Sigmoid colon (tissue), 4 donors: ENCODE data around the gene PDE1C.

ENCODE experiments used
- EP300 ChIP-seq, 4 donors: sonication (generic); formaldehyde crosslinking; IDR thresholded peaks; one replicate each; pipeline ENCODE4 v1.6.1; 2017; ENCODE audit warnings: antibody characterized with exemption in 4 of 4
- POLR2A ChIP-seq, 2 donors: fragments of 450-650 bp; IDR thresholded peaks; one replicate each; pipeline ENCODE4 v1.6.1; 2016; ENCODE audit warnings: antibody characterized with exemption in 2 of 2, mild to moderate bottlenecking in 2 of 2, moderate library complexity in 2 of 2
- TF ChIP-seq, protein P1 (sequence below), 4 experiments: fragments of 450-650 bp in 3 of 4; fragments of 200-600 bp in 1 of 4; IDR thresholded peaks; one replicate each; pipeline ENCODE4 v1.5.1; 2016 to 2019; ENCODE audit warnings: antibody characterized with exemption in 4 of 4, mild to moderate bottlenecking in 3 of 4, moderate library complexity in 2 of 4

DNA sequence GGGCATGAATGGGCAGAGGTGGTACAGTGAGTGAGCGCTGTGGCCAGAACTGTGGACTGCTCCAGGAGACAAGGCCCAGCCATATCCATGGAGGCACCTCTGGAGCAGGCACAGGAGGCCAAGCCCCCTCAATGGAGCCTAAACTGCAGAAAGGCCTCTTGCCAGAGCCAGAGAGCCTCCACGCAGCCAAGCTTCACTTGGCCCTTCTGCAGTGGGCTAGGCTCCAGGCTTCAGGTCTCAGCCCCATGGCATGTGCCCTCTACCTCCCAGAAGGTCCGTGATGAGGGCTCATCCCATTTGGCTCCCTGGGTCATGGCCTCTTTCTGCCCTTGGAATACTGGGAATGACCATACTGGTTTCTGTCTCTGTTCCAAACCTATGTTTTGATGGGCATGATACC, 8.9 kb downstream of the PDE1C start:
- TF ChIP-seq POLR2A (IDR thresholded peaks at IDR 0.05) (no peak), EP300 (IDR thresholded peaks at IDR 0.05) (no peak)
- TF ChIP-seq, protein P1, sequence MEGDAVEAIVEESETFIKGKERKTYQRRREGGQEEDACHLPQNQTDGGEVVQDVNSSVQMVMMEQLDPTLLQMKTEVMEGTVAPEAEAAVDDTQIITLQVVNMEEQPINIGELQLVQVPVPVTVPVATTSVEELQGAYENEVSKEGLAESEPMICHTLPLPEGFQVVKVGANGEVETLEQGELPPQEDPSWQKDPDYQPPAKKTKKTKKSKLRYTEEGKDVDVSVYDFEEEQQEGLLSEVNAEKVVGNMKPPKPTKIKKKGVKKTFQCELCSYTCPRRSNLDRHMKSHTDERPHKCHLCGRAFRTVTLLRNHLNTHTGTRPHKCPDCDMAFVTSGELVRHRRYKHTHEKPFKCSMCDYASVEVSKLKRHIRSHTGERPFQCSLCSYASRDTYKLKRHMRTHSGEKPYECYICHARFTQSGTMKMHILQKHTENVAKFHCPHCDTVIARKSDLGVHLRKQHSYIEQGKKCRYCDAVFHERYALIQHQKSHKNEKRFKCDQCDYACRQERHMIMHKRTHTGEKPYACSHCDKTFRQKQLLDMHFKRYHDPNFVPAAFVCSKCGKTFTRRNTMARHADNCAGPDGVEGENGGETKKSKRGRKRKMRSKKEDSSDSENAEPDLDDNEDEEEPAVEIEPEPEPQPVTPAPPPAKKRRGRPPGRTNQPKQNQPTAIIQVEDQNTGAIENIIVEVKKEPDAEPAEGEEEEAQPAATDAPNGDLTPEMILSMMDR (IDR thresholded peaks at IDR 0.05), result no peak
